Fibroblast of lung (primary cell): ENCODE results near the gene ADAR.

Experiments used
- EZH2 ChIP-seq: IDR thresholded peaks from 2 replicates; pipeline ENCODE4 v1.5.1; 2012; ENCODE audit warnings: low read length, control low read depth, mild to moderate bottlenecking; ENCODE audit errors: missing control alignments
- TF ChIP-seq, protein P1 (sequence below), 2 donors: IDR thresholded peaks in 1 of 2; conservative IDR thresholded peaks in 1 of 2; 1 replicate in 1 of 2; 2 replicates in 1 of 2; pipeline ENCODE4 v1.5.1; 2011 to 2012; ENCODE audit warnings: low read length in 2 of 2, control low read depth in 1 of 2, inconsistent platforms in 1 of 2, low read depth in 1 of 2, mild to moderate bottlenecking in 1 of 2

DNA sequence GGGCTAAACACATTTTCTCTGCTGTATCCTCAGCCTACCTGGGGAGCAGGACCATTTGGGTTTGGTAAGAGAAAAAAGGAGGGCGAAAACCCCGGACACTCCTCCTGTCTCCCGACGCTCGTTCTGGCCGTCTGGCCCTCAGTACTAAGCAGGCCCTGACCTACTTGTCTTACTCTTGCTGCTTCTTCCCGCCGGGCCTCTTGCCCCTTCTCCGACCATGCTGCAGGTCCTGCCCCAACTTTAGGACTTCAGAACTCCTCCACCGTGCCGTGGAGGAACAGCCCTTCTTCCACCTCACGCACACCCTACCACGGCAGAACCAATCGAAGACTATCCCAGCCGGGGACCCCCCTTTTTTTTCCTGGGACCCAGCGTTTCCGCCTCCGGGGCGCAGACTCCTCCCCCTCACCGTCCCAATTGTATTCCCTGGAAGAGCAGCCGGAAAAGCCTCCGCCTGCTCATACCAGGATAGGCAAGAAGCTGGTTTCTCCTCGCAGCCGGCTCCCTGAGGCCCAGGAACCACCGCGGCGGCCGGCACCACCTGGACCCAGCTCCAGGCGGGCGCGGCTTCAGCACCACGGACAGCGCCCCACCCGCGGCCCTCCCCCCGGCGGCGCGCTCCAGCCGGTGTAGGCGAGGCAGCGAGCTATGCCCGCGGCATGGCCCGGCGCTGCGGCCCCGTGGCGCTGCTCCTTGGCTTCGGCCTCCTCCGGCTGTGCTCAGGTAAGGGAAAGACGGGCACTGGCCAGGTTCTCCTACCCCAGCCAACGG, 40.4 kb downstream of the ADAR start, which contains the start of gene CHRNB2:
- TF ChIP-seq, protein P1, sequence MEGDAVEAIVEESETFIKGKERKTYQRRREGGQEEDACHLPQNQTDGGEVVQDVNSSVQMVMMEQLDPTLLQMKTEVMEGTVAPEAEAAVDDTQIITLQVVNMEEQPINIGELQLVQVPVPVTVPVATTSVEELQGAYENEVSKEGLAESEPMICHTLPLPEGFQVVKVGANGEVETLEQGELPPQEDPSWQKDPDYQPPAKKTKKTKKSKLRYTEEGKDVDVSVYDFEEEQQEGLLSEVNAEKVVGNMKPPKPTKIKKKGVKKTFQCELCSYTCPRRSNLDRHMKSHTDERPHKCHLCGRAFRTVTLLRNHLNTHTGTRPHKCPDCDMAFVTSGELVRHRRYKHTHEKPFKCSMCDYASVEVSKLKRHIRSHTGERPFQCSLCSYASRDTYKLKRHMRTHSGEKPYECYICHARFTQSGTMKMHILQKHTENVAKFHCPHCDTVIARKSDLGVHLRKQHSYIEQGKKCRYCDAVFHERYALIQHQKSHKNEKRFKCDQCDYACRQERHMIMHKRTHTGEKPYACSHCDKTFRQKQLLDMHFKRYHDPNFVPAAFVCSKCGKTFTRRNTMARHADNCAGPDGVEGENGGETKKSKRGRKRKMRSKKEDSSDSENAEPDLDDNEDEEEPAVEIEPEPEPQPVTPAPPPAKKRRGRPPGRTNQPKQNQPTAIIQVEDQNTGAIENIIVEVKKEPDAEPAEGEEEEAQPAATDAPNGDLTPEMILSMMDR (conservative IDR thresholded peaks at IDR 0.05 in 1 of 2, IDR thresholded peaks at IDR 0.05 in 1 of 2; ENCODE audit: low read depth in 1 of 2, low read length in 2 of 2): no peak
- TF ChIP-seq EZH2: no peak
